ENCODE results near the gene TRAP1. TPM values are rescaled to one million over a fixed set of nuclear protein-coding genes. Genes with fewer than 3 reads are reported as not detected.

TRAP1 gene
- total and polyA plus RNA-seq, 2 experiments from 2014 or later = 143 to 228 TPM

DNA sequence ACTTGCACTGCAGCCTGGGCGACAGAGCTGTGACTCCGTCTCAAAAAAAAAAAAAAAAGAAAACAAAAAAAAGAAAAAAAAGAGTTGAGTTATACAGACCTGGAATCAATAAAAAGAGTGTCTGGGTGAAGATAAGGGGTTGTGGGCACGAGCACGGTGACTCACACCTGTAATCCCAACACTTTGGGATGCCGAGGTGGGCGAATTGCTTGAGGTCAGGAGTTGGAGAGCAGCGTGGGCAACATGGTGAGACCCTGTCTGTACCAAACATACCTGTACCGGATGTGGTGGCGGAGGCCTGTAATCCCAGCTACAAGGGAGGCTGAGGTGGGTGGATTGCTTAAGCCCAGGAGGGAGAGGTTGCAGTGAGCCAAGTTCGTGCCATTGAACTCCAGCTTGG is 1.3 kb upstream of the TRAP1 start (continued):
- TF ChIP-seq, protein P1, sequence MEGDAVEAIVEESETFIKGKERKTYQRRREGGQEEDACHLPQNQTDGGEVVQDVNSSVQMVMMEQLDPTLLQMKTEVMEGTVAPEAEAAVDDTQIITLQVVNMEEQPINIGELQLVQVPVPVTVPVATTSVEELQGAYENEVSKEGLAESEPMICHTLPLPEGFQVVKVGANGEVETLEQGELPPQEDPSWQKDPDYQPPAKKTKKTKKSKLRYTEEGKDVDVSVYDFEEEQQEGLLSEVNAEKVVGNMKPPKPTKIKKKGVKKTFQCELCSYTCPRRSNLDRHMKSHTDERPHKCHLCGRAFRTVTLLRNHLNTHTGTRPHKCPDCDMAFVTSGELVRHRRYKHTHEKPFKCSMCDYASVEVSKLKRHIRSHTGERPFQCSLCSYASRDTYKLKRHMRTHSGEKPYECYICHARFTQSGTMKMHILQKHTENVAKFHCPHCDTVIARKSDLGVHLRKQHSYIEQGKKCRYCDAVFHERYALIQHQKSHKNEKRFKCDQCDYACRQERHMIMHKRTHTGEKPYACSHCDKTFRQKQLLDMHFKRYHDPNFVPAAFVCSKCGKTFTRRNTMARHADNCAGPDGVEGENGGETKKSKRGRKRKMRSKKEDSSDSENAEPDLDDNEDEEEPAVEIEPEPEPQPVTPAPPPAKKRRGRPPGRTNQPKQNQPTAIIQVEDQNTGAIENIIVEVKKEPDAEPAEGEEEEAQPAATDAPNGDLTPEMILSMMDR (conservative IDR thresholded peaks at IDR 0.05; ENCODE audit: low read depth in 2 of 2) = no peak
- no peak for TF ChIP-seq STAT1 (IDR thresholded peaks at IDR 0.05; ENCODE audit: unreplicated experiment)
- TF ChIP-seq, protein P2, sequence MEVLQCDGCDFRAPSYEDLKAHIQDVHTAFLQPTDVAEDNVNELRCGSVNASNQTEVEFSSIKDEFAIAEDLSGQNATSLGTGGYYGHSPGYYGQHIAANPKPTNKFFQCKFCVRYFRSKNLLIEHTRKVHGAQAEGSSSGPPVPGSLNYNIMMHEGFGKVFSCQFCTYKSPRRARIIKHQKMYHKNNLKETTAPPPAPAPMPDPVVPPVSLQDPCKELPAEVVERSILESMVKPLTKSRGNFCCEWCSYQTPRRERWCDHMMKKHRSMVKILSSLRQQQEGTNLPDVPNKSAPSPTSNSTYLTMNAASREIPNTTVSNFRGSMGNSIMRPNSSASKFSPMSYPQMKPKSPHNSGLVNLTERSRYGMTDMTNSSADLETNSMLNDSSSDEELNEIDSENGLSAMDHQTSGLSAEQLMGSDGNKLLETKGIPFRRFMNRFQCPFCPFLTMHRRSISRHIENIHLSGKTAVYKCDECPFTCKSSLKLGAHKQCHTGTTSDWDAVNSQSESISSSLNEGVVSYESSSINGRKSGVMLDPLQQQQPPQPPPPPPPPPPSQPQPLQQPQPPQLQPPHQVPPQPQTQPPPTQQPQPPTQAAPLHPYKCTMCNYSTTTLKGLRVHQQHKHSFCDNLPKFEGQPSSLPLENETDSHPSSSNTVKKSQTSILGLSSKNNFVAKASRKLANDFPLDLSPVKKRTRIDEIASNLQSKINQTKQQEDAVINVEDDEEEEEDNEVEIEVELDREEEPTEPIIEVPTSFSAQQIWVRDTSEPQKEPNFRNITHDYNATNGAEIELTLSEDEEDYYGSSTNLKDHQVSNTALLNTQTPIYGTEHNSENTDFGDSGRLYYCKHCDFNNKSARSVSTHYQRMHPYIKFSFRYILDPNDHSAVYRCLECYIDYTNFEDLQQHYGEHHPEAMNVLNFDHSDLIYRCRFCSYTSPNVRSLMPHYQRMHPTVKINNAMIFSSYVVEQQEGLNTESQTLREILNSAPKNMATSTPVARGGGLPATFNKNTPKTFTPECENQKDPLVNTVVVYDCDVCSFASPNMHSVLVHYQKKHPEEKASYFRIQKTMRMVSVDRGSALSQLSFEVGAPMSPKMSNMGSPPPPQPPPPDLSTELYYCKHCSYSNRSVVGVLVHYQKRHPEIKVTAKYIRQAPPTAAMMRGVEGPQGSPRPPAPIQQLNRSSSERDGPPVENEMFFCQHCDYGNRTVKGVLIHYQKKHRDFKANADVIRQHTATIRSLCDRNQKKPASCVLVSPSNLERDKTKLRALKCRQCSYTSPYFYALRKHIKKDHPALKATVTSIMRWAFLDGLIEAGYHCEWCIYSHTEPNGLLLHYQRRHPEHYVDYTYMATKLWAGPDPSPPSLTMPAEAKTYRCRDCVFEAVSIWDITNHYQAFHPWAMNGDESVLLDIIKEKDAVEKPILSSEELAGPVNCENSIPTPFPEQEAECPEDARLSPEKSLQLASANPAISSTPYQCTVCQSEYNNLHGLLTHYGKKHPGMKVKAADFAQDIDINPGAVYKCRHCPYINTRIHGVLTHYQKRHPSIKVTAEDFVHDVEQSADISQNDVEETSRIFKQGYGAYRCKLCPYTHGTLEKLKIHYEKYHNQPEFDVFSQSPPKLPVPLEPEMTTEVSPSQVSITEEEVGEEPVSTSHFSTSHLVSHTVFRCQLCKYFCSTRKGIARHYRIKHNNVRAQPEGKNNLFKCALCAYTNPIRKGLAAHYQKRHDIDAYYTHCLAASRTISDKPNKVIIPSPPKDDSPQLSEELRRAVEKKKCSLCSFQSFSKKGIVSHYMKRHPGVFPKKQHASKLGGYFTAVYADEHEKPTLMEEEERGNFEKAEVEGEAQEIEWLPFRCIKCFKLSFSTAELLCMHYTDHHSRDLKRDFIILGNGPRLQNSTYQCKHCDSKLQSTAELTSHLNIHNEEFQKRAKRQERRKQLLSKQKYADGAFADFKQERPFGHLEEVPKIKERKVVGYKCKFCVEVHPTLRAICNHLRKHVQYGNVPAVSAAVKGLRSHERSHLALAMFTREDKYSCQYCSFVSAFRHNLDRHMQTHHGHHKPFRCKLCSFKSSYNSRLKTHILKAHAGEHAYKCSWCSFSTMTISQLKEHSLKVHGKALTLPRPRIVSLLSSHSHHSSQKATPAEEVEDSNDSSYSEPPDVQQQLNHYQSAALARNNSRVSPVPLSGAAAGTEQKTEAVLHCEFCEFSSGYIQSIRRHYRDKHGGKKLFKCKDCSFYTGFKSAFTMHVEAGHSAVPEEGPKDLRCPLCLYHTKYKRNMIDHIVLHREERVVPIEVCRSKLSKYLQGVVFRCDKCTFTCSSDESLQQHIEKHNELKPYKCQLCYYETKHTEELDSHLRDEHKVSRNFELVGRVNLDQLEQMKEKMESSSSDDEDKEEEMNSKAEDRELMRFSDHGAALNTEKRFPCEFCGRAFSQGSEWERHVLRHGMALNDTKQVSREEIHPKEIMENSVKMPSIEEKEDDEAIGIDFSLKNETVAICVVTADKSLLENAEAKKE (CRISPR knock-in tag; IDR thresholded peaks at IDR 0.05) = no peak

DNA sequence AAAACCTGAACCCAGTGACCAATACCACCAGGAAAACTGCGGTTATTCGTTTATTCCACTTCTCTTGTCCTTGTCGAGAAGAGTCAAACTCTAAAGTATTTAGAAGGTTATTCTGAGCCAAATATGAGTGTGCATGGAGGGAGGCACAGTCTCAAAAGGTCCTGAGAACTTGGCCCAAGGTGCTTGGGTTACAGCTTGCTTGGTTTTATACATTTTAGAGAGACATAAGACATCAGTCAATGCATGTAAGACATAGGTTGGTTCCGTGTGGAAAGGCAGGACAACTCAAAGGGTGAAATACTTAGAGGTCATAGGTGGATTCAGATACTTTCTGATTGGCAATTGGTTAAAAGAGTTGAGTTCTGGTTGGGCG is 681 bp upstream of the TRAP1 start:
- H3K27ac ChIP-seq (ENCODE audit: low read depth) = no peak overlapping the region
- no peaks in the 10 kb centered on the region for H3K9me3 Mint-ChIP-seq
- H3K4me2 ChIP-seq = peak overlapping the region; percentile 100
- ATAC-seq (no peak), DNase-seq (ENCODE audit: low spot score) (no peak)
- peaks cover 25% of the 10 kb centered on the region for H3K4me1 Mint-ChIP-seq
- H3K9me2 ChIP-seq (ENCODE audit: insufficient read depth) = no peaks in the 10 kb centered on the region
- peaks cover 41% of the 10 kb centered on the region for H3K79me2 ChIP-seq (replicated peaks; ENCODE audit: insufficient read depth)
- H3K4me1 ChIP-seq (ENCODE audit: insufficient read depth) = peaks cover 20% of the 10 kb centered on the region
- H3K27me3 ChIP-seq (ENCODE audit: insufficient read depth) = no peaks in the 10 kb centered on the region
- H3F3A ChIP-seq (replicated peaks; ENCODE audit: low read depth) = 0 out of 2 replicates have a peak, but pooled peaks cover 7% of the 10 kb centered on the region
- no peaks in the 10 kb centered on the region for H3K36me3 ChIP-seq (ENCODE audit: insufficient read depth)
- peak overlapping the region; percentile 98 for H2AFZ ChIP-seq
- H3K27me3 Mint-ChIP-seq (ENCODE audit: insufficient read depth, low read depth, poor library complexity) = peaks cover 17% of the 10 kb centered on the region
- peaks cover 23% of the 10 kb centered on the region for H4K20me1 ChIP-seq (replicated peaks; ENCODE audit: insufficient read depth)
- peaks cover 25% of the 10 kb centered on the region for H3K36me3 Mint-ChIP-seq (ENCODE audit: low read depth)
- H3K4me3 ChIP-seq = peak overlapping the region; percentile 95
- peak overlapping the region; percentile 89; the same call in 1 of the 2 replicates for H3K27ac Mint-ChIP-seq
- peak overlapping the region; percentile 96 for H3K4me3 Mint-ChIP-seq
- TF ChIP-seq EZH2 (IDR thresholded peaks at IDR 0.05; ENCODE audit: low read depth, unreplicated experiment) (no peak), ZNF114 (CRISPR knock-in tag; IDR thresholded peaks at IDR 0.05) (no peak), JUNB (IDR thresholded peaks at IDR 0.05; ENCODE audit: unreplicated experiment) (no peak), EZH2phosphoT487 (IDR thresholded peaks at IDR 0.05; ENCODE audit: unreplicated experiment) (no peak), ZNF331 (CRISPR knock-in tag; IDR thresholded peaks at IDR 0.05; ENCODE audit: low read depth) (no peak), STAT1 (IDR thresholded peaks at IDR 0.05; ENCODE audit: unreplicated experiment) (no peak)
- TF ChIP-seq, protein P3, sequence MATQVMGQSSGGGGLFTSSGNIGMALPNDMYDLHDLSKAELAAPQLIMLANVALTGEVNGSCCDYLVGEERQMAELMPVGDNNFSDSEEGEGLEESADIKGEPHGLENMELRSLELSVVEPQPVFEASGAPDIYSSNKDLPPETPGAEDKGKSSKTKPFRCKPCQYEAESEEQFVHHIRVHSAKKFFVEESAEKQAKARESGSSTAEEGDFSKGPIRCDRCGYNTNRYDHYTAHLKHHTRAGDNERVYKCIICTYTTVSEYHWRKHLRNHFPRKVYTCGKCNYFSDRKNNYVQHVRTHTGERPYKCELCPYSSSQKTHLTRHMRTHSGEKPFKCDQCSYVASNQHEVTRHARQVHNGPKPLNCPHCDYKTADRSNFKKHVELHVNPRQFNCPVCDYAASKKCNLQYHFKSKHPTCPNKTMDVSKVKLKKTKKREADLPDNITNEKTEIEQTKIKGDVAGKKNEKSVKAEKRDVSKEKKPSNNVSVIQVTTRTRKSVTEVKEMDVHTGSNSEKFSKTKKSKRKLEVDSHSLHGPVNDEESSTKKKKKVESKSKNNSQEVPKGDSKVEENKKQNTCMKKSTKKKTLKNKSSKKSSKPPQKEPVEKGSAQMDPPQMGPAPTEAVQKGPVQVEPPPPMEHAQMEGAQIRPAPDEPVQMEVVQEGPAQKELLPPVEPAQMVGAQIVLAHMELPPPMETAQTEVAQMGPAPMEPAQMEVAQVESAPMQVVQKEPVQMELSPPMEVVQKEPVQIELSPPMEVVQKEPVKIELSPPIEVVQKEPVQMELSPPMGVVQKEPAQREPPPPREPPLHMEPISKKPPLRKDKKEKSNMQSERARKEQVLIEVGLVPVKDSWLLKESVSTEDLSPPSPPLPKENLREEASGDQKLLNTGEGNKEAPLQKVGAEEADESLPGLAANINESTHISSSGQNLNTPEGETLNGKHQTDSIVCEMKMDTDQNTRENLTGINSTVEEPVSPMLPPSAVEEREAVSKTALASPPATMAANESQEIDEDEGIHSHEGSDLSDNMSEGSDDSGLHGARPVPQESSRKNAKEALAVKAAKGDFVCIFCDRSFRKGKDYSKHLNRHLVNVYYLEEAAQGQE (IDR thresholded peaks at IDR 0.05; ENCODE audit: unreplicated experiment) = no peak
- TF ChIP-seq, protein P4, sequence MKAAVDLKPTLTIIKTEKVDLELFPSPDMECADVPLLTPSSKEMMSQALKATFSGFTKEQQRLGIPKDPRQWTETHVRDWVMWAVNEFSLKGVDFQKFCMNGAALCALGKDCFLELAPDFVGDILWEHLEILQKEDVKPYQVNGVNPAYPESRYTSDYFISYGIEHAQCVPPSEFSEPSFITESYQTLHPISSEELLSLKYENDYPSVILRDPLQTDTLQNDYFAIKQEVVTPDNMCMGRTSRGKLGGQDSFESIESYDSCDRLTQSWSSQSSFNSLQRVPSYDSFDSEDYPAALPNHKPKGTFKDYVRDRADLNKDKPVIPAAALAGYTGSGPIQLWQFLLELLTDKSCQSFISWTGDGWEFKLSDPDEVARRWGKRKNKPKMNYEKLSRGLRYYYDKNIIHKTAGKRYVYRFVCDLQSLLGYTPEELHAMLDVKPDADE (IDR thresholded peaks at IDR 0.05) = no peak
- TF ChIP-seq, protein P1 (conservative IDR thresholded peaks at IDR 0.05; ENCODE audit: low read depth in 2 of 2) = no peak
